GM21825 (cell line): Measurements from ENCODE around the gene ECPAS.
"Not testable (repeated sequence)": the region's sequence is repeated elsewhere in the genome, so short reads cannot be mapped to it uniquely, and the experiment has no call there.

Source experiments
- ATAC-seq: cut with Tn5 transposase; IDR thresholded peaks from one replicate; pipeline ENCODE4 v1.9.1; 2021; ENCODE audit warnings: mild to moderate bottlenecking, moderate library complexity; ENCODE audit not compliant: unreplicated experiment

Gene ECPAS, protein sequence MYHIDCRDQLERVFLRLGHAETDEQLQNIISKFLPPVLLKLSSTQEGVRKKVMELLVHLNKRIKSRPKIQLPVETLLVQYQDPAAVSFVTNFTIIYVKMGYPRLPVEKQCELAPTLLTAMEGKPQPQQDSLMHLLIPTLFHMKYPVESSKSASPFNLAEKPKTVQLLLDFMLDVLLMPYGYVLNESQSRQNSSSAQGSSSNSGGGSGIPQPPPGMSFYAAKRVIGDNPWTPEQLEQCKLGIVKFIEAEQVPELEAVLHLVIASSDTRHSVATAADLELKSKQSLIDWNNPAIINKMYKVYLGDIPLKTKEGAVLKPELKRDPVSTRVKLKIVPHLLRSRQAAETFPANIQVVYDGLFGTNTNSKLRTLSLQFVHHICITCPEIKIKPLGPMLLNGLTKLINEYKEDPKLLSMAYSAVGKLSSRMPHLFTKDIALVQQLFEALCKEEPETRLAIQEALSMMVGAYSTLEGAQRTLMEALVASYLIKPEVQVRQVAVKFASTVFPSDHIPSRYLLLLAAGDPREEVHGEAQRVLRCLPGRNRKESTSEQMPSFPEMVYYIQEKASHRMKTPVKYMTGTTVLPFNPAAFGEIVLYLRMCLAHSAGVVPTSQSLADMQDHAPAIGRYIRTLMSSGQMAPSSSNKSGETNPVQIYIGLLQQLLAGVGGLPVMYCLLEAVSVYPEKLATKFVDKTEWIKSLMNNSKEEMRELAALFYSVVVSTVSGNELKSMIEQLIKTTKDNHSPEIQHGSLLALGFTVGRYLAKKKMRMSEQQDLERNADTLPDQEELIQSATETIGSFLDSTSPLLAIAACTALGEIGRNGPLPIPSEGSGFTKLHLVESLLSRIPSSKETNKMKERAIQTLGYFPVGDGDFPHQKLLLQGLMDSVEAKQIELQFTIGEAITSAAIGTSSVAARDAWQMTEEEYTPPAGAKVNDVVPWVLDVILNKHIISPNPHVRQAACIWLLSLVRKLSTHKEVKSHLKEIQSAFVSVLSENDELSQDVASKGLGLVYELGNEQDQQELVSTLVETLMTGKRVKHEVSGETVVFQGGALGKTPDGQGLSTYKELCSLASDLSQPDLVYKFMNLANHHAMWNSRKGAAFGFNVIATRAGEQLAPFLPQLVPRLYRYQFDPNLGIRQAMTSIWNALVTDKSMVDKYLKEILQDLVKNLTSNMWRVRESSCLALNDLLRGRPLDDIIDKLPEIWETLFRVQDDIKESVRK (N-terminal part only)

DNA sequence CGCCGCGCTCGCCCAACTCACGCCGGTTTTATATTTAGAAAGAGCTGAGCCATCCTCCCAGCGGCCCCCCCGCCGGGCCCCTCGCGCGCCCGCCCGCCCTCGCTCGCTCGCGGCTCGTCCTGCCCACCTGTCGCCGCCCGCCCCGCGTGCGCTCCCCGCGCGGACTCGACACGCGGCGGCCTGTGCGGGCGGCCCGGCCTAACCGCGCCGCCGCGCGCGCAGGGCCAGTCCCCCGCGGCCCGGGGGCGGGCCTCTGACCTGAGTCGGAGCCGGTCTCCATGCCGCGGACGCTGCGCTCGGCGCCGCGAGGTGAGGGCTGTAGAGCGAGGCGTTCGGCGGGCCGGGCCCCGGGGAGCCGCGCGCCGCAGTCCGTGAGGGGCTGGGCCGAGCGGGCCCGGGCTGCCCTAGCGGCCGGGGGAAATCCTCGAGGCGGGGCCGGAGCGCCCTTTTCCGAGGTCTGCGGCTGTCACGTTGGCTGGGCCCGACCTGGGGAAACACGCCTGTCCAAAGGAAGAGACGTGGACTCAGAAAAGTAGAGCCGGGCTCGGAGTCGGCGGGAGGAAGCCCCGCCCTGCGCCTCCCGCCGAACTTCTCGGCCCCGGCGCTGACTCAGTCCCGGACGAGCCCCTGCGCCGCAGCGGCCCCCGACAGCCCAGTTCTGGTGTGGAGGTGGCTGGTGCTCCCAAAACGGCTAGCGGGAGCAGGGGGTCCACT, at the start of gene ECPAS:
Gene ECPAS, minus strand, starts transcription at position 526 of the 714 bp plus-strand sequence. CDS start 11,465 bp downstream, outside the sequence.
- peak; percentile 60 for ATAC-seq

DNA sequence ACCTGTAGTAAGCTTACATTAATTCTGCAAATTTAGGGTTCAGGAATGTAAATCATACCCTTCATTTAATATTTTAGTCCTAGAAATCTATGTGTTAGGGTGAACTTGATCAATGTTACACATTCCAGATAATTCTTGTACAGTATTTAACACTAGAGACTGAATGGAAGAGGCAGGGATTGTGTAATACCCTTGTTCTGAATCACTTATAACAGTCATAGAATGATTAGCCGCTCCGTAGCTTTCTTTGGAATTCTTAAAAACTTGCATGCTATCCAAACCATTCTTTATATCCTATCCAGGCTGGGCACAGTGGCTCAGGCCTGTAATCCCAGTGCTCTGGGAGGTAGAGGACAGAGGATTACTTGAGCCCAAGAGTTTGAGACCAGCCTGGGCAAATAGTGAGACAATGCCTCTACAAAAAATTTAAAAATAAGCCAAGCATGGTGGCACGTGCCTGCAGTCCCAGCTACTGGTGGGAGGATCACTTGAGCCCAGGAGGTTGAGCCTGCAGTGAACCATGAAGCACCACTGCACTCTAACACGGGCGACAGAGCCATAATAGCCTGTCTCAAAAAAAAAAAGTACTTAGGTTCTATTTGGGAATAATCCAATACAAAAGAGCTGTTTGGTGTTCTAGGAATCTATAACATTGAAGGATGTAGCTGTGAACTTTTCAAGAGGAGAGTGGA, 49.1 kb upstream of the ECPAS start:
- ATAC-seq = no peak

DNA sequence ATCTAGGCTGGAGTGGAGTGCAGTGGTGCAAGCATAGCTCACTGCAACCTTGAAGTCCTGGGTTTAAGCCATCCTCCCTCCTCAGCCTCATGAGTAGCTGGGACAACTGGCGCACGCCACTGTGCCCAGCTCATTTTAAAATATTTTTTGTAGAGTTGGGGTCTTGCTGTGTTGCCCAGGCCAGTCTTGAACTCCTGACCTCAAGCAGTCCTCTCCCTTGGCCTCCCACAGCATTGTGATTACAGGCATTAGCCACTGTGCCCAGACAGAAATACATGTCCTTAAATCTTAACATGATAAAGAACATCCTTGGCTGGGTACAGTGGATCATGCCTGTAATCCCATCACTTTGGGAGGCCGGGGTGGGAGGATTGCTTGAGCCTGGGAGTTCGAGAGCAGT, 47.5 kb upstream of the ECPAS start:
- no peak for ATAC-seq

DNA sequence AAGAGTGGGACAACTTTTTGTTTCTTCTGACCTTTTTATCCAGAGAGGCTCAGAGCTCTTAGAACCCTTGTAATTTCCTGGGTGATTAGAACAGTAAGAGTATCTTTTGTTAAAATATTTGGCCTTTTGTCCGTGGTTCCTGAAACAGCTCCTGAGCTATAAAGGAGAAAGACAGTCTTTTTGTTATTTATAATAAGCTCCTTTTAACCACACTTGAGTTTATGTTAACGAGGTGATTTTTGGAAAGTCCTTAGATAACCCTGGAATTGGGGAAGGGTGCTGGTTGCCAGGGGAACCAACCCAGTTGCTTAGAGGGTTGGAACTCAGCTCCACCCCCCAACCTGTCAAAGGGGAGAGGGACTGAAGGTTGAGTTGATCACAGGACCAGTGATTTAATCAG, 45.6 kb upstream of the ECPAS start:
- no peak for ATAC-seq

DNA sequence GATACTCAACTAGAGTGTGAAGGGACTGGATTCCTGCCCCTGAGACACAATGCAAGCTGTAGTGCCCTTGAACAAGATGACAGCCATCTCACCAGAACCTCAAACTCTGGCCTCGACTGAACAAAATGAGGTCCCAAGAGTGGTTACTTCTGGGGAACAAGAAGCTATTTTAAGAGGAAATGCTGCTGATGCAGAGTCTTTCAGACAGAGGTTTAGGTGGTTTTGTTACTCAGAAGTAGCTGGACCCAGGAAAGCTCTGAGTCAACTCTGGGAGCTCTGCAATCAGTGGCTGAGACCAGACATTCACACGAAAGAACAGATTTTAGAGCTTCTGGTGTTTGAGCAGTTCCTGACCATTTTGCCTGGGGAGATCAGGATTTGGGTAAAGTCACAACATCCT, 43.2 kb upstream of the ECPAS start:
- no peak for ATAC-seq

DNA sequence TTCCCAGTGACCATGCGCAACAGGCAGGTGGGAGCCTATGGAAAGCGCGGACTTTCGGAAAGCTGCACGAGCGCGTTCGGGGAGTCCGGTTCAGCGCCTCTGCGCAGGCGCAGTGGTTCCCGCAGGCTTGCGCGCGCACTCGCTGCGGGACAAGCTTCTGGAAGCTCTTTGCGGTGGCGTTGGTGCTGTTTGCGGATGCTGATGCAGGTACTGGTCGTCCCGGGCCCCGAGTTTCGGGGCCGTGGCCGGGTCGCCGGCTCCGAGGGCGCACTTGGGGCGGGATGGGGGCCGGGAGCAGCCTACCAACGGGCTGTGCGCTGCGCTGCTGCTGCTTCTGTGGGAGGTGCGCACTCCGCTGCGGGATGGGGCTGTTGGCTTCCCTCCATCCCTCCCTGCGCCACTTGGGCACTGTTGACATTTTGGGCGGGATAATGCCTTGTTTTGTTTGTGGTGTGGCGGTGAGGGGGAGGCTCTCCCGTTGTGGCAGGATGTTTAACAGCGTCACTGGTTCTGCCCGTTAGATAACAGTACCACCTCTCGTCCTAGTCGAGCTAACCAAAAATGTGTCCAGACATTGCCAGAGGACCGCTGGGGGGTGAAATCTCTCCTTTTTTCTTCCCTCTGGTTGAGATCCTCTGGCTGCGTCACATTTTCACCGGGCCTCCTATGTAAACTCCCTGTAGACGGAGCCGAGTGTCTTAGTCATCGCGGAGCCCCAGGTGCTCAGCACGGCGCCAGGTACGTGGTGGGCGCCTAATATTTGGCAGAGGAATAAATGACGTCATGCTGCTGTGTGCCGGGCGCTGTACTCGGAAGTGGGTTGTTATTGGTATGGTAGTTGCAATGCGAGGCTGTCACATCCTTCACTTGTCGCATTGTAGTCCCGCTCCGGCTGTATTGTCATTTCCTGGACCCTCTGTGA, 41.1 kb upstream of the ECPAS start, which contains the start of gene ZNF483:
Gene ZNF483, plus strand, starts transcription at position 124 of the 922 bp plus-strand sequence. CDS start 2,217 bp downstream, outside the sequence.
- ATAC-seq = peak; percentile 52

DNA sequence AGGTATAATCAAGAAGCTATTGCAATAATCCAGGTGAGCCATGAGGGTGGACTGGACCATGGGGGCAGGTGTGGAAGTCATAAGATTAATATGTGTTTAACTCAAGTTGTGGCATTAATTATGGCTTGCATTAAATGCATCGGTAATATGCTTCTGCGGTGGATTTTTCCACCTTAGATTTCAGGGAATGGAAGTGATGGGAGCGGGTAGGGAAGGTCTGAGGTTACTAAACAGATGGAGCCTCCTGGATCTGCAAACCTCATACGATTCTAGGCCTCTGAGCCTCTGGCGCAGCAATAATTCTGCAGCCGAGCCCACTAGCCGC, 40.5 kb upstream of the ECPAS start:
- no peak for ATAC-seq

DNA sequence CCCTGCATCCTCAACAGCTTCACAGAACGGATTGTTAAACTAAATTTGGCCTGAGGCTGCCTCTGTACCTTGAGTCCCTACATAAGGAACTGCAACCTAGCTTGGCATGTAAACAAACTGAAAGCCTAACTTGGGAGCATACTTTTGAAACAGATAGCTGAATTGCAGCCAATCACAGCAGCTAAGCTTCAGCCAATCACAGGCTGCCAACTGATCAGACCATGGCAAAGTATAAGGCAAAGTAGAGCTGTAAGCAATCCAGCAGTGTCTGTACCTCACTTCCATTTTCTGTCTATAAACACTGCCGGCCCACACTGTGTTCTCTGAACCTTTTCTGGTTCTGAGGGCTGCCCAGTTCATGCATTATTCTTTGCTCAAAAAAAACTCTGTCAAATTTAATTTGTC, 31.9 kb upstream of the ECPAS start:
- ATAC-seq = no peak

DNA sequence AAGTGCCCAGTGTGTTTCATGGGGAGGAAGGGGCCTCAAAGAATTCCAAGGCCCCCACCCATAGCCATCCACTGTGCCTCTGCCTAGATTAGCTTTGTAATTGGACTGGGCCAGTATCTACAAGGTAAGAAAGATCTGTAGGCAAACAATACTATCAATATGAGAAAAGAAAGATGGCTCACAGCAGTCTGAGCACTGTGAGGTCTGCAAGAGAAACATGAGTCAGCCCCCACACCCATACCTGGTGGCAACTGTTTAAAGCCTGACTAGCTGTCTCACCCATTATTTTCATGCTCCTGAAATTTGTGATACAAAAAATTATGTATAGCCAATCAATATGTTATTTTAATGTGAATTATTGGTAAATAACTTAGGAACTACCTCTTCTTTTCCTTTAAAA, 30.8 kb upstream of the ECPAS start:
- ATAC-seq = no peak

DNA sequence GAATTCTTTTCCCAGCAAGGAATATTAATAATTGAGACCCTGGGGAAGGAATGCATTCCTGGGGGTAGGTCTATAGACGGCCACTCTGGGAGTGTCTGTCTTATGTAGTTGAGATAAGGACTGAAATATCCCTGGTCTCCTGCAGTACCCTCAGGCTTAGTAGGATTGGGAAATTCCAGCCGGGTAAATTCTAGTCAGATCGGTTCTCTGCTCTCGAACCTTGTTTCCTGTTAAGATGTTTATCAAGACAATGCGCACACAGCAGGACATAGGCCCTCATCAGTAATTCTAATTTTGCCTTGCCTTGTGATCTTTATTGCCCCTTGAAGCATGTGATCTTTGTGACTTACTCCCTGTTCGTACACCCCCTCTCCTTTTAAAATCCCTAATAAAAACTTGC, 27.4 kb upstream of the ECPAS start:
- not testable (repeated sequence) for ATAC-seq

DNA sequence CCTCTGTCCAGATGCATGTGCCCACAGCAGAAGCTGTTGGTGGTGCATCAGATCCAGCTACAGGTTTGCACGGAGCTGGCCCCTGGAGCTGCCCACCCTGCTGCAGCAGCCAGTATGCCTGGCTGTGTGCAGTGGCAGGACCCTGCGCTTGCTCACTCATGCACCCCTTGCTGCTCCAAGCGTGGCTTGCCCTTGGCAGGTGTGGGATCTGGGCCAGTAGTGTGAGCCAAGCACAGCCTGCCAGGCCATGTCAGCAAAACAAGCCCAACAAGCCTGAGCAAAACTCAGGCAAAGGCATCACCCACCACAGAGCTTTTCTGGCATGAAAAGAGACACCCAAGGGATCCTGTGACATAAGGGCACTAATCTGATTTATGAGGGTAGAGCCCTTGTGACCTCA, 18.3 kb upstream of the ECPAS start:
- ATAC-seq = no peak

DNA sequence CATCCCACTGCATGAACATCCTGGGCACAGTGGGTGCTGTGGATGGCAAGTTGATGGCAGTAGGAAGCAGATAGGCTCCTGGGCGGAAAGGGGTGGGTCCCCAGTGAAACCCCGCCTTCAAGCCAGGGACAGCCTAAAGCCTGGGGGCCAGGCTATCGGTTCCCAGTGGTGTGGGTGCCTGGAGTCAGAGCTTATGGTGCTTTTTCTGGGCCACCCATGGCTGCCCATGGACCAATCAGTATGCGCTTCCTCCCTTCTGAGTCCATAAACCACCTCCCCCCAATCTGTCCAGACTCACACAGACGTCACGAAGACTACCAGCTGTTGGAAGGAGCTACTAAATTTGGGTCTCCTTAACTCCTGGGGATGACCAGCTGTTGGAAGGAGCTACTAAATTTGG, 17.5 kb upstream of the ECPAS start:
- no peak for ATAC-seq

DNA sequence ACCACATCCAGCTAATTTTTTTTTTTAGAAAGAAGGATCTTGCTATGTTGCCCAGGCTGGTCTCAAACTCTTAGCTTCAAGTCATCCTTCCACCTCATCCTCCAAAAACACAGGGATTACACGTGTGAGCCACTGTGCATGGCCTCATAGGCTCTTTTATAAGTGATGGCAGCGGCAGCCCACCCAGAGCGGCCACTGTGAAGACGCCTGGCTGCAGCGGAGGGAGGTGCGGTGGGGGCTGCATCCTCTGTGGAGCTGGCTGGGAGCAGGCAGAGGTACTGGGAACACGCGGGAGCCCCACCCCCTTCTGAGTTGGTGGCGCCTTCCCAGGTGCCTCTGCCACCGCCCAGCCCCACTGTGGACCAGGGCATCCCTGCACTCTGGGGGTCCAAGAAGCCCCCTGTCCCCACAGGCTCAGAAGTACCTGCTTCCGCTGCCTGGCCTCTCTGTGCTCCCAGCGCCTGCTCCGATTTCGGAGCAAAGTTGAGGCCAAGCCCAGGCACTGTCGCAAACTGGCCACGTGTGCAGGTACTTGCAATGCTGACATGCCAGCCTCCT, 16.9 kb upstream of the ECPAS start:
- no peak for ATAC-seq

DNA sequence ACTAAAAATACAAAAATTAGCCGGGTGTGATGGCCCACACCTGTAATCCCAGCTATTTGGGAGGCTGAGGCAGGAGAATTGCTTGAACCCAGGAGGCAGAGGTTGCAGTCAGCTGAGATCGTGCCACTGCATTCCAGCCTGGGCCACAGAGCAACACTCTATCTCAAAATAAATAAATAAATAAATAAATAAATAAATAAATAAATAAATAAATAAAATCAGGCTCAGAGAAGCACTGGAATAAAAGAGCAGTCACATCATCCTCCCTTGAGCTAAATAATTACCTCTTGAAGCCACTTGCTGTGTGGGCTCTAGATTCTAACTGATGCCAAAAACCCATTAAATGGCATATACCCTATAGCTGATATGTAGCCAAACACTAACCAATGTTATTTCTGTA, 13.0 kb upstream of the ECPAS start:
- not testable (repeated sequence) for ATAC-seq

DNA sequence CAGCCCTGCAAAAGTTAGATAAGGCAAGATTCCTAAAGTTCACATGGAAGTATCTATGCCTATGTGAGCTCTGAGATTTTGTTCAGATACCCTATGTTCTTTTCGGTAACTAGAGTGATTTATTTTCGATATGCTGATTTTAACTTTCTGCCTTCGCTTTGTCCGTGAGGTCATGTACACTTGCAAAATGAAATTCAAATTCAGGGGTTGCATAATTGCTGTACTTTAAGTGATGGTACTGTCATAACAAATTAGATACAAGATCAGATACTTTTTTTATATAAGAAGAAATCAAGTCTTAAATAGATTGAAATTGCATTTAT, 350 bp upstream of the ECPAS start:
- no peak for ATAC-seq

DNA sequence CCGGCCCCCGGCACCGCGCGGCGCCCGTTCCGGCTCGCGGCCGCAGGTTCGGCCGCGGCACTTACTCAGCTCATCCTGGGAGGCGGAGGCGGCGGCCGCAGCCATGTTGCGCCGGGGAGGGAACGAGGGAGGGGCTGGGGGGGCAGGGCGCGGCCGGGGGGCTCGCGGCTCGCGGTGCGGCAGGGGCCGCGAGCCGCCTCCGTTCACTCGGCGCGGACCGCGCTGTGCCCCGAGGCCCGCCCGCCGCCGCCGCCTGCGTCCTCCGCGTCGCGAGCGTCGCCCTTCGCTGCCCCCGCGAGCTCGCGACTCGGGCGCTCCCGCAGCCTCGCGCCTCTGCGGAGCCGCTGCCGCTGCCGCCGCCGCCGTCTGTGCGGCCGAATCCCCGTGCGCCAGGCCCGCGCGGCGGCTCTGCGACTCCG, 735 bp downstream of the ECPAS start:
- ATAC-seq = peak; percentile 31

DNA sequence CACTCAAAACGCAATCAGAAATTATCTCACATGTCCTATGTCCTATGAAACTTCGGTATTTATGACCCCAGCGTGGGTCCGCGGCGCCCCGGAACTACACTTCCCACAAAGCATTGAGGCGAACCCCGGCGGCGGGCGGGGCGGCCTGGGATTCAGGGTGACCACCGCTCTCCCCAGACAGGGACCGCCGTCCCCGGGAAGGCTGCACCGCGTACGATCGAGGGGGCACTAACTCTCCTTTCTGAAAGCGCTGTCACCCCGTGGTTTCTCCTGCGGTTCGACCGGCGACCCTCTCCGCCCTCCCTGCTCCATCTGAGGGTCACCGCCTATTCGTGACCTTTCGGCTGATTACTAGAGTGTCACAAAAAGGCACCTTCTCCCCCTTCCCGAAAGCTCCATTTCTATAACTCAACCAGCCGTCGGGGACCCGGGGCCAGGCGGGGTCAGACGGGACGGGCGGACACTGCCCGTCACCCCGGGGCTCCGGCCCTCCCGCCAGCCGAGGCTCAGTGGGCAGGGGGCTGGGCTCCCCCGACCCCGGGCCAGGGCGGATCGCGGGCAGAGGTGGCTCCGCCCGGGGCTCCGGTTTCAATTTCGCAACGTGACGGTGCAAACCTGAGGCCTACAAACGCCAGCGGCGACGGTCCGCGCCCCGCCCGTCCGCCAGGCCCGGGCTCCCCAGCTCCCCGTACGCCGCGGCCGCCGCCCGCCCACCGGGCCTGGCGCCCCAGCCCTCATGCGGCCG, 1.3 kb downstream of the ECPAS start:
- peak; percentile 55 for ATAC-seq
